ENCODE results near the gene CORO2B.

The CORO2B gene

DNA sequence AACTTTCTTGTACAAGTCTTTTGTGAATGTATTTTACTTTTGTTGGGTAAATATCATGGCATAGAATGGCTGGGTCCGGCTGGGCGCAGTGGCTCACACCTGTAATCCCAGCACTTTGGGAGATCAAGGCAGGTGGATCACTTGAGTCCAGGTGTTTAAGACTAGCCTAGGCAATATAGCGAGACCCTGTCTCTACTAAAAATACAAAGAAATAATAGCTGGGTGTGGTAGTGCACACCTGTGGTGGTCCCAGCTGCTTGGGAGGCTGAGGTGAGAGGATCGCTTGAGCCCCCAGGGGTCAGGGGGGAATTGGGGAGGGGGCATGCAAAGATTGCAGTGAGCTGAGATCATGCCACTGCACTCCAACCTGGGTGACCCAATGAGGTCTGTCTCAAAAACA lies 189.0 kb downstream of the CORO2B start:
- H3K4me3 ChIP-seq (ENCODE audit: control insufficient read depth, low read depth, low read length): no peak overlapping the region
- TF ChIP-seq, protein P1, sequence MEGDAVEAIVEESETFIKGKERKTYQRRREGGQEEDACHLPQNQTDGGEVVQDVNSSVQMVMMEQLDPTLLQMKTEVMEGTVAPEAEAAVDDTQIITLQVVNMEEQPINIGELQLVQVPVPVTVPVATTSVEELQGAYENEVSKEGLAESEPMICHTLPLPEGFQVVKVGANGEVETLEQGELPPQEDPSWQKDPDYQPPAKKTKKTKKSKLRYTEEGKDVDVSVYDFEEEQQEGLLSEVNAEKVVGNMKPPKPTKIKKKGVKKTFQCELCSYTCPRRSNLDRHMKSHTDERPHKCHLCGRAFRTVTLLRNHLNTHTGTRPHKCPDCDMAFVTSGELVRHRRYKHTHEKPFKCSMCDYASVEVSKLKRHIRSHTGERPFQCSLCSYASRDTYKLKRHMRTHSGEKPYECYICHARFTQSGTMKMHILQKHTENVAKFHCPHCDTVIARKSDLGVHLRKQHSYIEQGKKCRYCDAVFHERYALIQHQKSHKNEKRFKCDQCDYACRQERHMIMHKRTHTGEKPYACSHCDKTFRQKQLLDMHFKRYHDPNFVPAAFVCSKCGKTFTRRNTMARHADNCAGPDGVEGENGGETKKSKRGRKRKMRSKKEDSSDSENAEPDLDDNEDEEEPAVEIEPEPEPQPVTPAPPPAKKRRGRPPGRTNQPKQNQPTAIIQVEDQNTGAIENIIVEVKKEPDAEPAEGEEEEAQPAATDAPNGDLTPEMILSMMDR (IDR thresholded peaks at IDR 0.05; ENCODE audit: control insufficient read depth, insufficient read depth, low read depth, low read length, missing control alignments): no peak
- DNase-seq (ENCODE audit: low read depth): no peak

DNA sequence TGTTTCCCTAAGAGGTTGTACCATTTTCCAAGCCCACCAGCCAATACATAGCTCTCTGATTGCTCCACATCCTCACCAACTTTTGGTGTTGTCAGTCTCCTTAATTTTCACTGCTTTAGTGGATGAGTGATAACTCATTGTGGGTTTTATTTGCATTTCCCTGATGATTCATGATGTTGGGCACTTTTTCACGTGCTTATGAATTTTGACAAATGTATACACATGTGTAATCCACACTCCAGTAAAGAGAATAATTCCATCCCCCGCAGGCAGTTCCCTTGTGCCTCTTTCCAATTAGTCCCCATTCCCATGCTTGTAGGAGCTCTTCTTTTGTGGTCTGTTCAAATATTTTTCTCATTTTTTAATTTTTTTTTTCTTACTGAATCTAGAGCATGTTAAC lies 189.5 kb downstream of the CORO2B start:
- DNase-seq (ENCODE audit: low read depth): no peak
- TF ChIP-seq, protein P1 (IDR thresholded peaks at IDR 0.05; ENCODE audit: control insufficient read depth, insufficient read depth, low read depth, low read length, missing control alignments): no peak
- H3K4me3 ChIP-seq (ENCODE audit: control insufficient read depth, low read depth, low read length): no peak overlapping the region

DNA sequence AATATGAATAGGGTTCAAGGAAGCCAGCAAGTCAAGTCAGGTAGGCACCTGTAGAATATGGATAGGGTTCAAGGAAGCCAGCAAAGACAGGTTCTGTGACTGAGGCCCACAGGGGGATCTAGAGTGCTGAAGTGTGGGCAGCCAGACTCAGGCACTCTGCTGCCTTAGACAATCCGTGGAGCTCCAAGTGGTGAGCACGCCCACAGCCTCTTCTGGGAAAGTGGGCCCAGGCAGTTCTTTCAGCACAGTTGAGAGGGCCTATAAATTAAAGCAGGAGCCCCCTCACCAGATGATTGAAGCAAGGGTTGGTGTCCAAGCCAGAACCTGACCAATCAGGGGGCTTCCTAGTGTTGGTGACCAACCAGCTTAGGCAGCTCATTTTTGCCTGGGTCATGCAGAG lies 190.9 kb downstream of the CORO2B start:
- no peak for DNase-seq (ENCODE audit: low read depth)
- TF ChIP-seq, protein P1 (IDR thresholded peaks at IDR 0.05; ENCODE audit: control insufficient read depth, insufficient read depth, low read depth, low read length, missing control alignments): no peak
- no peak overlapping the region for H3K4me3 ChIP-seq (ENCODE audit: control insufficient read depth, low read depth, low read length)

DNA sequence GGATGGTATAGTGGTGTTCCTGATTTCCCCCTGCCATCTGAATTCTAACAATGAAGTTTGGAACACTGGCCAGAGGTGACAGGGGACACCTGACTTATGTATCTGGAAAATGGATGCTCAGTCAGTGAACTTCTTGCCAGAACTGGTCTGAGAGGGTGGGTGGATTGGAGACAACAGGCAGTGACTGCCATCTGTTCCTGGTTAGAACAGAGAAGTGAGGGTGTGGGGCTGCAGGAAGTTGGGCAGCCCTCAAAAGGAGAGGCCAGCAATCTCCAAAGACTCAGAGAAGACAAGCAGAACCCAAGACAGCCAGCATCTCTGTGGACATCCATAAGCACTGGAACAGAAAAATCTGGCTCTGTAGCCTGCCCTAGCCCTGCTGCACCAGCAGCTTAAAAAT lies 191.4 kb downstream of the CORO2B start:
- DNase-seq (ENCODE audit: low read depth): no peak
- H3K4me3 ChIP-seq (ENCODE audit: control insufficient read depth, low read depth, low read length): no peak overlapping the region
- TF ChIP-seq, protein P1 (IDR thresholded peaks at IDR 0.05; ENCODE audit: control insufficient read depth, insufficient read depth, low read depth, low read length, missing control alignments): no peak

DNA sequence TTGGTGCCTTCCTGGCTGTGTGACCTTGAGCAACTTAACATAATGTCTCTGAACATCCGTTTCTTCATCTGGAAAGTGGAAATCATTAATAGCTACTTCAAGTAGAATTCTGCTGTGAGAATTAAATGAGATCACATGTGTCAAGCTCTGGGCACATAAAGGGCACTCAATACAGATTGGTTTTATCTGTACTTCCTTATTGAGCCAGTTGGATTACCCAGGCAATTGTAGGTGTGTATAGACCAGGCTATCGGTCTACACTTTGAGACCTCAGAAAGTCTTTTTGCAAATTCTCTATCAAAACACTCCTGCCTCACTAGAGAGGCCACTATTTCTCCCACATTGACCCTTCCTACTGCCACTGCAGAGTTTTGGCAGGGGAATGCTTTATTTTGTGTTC lies 194.2 kb downstream of the CORO2B start:
- TF ChIP-seq, protein P1 (IDR thresholded peaks at IDR 0.05; ENCODE audit: control insufficient read depth, insufficient read depth, low read depth, low read length, missing control alignments): no peak
- DNase-seq (ENCODE audit: low read depth): no peak
- H3K4me3 ChIP-seq (ENCODE audit: control insufficient read depth, low read depth, low read length): no peak overlapping the region

DNA sequence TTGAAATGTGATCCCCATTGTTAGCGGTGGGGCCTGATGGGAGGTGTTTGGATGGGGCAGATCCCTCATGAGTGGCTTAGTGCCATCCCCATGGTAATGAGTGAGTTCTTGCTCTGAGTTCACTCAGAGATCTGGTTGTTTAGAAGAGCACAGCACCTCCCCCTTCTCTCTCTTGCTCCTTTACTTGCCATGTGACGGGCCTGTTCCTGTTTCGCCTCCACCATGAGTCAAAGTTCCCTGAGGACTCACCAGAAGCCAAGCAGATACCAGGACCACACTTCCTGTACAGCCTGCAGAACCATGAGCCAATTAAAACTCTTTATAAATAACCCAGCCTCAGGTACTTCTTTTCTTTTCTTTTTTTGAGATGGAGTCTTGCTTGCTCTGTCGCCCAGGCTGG lies 195.3 kb downstream of the CORO2B start:
- H3K4me3 ChIP-seq (ENCODE audit: control insufficient read depth, low read depth, low read length): no peak overlapping the region
- no peak for DNase-seq (ENCODE audit: low read depth)
- TF ChIP-seq, protein P1 (IDR thresholded peaks at IDR 0.05; ENCODE audit: control insufficient read depth, insufficient read depth, low read depth, low read length, missing control alignments): no peak

Measured in AG09309 (cell line).